Measurements from ENCODE around the gene FBXL5. TPM values are rescaled to one million over a fixed set of nuclear protein-coding genes. Genes with fewer than 3 reads are reported as not detected.

FBXL5 gene
- total RNA-seq, 1 experiment from 2014 or later: 69.6 TPM

DNA sequence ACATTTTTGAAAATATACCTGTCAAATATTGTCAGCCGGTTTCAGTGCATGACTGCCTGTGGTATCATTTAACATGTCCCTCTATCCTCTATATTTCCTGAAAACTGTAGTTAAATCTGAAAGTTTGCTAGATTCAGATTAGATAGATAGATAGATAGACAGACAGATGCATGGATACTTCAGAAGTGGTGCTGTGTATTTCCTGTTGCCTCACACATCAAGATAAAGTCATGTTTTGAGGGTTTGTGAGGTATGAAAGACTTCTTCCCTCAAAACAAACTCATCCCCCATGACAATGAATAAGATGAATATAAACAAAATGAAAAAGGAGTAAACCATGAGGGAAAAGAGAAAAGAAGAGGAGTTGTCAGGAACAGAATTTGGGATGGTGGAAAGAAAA lies 41.7 kb upstream of the FBXL5 start (continued):
- TF ChIP-seq, protein P1, sequence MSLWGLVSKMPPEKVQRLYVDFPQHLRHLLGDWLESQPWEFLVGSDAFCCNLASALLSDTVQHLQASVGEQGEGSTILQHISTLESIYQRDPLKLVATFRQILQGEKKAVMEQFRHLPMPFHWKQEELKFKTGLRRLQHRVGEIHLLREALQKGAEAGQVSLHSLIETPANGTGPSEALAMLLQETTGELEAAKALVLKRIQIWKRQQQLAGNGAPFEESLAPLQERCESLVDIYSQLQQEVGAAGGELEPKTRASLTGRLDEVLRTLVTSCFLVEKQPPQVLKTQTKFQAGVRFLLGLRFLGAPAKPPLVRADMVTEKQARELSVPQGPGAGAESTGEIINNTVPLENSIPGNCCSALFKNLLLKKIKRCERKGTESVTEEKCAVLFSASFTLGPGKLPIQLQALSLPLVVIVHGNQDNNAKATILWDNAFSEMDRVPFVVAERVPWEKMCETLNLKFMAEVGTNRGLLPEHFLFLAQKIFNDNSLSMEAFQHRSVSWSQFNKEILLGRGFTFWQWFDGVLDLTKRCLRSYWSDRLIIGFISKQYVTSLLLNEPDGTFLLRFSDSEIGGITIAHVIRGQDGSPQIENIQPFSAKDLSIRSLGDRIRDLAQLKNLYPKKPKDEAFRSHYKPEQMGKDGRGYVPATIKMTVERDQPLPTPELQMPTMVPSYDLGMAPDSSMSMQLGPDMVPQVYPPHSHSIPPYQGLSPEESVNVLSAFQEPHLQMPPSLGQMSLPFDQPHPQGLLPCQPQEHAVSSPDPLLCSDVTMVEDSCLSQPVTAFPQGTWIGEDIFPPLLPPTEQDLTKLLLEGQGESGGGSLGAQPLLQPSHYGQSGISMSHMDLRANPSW (CRISPR knock-in tag; conservative IDR thresholded peaks at IDR 0.05; ENCODE audit: low read depth): no peak
- TF ChIP-seq EMX1 (CRISPR knock-in tag; IDR thresholded peaks at IDR 0.05): no peak

DNA sequence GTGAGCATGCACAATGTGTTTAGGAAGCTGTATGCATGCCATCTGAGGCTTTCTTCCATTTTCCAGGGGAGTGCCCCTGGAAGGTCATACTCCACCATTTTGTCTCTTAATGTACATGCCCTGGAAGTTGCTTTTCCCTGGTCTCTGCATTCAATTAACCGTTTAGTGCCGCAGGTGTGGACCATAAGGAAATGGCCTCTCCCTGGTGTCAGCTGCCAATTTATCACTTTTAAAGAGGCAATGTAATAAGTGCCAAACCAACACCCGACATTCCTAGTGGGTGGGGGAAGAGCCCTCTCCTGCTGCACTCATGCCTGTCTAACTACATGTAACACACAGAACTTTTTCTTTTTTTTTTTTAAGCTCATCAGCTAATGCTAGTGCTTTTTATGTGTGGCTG lies 40.6 kb upstream of the FBXL5 start:
- H3K27ac Mint-ChIP-seq: no peak overlapping the region
- H3K4me3 Mint-ChIP-seq: no peak overlapping the region
- peaks cover 40% of the 10 kb centered on the region for H3K9me3 Mint-ChIP-seq
- TF ChIP-seq CREB1 (CRISPR knock-in tag; IDR thresholded peaks at IDR 0.05): no peak
- TF ChIP-seq, protein P2, sequence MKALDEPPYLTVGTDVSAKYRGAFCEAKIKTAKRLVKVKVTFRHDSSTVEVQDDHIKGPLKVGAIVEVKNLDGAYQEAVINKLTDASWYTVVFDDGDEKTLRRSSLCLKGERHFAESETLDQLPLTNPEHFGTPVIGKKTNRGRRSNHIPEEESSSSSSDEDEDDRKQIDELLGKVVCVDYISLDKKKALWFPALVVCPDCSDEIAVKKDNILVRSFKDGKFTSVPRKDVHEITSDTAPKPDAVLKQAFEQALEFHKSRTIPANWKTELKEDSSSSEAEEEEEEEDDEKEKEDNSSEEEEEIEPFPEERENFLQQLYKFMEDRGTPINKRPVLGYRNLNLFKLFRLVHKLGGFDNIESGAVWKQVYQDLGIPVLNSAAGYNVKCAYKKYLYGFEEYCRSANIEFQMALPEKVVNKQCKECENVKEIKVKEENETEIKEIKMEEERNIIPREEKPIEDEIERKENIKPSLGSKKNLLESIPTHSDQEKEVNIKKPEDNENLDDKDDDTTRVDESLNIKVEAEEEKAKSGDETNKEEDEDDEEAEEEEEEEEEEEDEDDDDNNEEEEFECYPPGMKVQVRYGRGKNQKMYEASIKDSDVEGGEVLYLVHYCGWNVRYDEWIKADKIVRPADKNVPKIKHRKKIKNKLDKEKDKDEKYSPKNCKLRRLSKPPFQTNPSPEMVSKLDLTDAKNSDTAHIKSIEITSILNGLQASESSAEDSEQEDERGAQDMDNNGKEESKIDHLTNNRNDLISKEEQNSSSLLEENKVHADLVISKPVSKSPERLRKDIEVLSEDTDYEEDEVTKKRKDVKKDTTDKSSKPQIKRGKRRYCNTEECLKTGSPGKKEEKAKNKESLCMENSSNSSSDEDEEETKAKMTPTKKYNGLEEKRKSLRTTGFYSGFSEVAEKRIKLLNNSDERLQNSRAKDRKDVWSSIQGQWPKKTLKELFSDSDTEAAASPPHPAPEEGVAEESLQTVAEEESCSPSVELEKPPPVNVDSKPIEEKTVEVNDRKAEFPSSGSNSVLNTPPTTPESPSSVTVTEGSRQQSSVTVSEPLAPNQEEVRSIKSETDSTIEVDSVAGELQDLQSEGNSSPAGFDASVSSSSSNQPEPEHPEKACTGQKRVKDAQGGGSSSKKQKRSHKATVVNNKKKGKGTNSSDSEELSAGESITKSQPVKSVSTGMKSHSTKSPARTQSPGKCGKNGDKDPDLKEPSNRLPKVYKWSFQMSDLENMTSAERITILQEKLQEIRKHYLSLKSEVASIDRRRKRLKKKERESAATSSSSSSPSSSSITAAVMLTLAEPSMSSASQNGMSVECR (CRISPR knock-in tag; IDR thresholded peaks at IDR 0.05; ENCODE audit: borderline replicate concordance): no peak
- TF ChIP-seq SMAD4 (CRISPR knock-in tag; IDR thresholded peaks at IDR 0.05): no peak
- TF ChIP-seq FOXK1 (CRISPR knock-in tag; IDR thresholded peaks at IDR 0.05): no peak
- TF ChIP-seq EMX1 (CRISPR knock-in tag; IDR thresholded peaks at IDR 0.05): no peak
- TF ChIP-seq, protein P3, sequence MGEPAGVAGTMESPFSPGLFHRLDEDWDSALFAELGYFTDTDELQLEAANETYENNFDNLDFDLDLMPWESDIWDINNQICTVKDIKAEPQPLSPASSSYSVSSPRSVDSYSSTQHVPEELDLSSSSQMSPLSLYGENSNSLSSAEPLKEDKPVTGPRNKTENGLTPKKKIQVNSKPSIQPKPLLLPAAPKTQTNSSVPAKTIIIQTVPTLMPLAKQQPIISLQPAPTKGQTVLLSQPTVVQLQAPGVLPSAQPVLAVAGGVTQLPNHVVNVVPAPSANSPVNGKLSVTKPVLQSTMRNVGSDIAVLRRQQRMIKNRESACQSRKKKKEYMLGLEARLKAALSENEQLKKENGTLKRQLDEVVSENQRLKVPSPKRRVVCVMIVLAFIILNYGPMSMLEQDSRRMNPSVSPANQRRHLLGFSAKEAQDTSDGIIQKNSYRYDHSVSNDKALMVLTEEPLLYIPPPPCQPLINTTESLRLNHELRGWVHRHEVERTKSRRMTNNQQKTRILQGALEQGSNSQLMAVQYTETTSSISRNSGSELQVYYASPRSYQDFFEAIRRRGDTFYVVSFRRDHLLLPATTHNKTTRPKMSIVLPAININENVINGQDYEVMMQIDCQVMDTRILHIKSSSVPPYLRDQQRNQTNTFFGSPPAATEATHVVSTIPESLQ (CRISPR knock-in tag; IDR thresholded peaks at IDR 0.05): no peak
- TF ChIP-seq, protein P4, sequence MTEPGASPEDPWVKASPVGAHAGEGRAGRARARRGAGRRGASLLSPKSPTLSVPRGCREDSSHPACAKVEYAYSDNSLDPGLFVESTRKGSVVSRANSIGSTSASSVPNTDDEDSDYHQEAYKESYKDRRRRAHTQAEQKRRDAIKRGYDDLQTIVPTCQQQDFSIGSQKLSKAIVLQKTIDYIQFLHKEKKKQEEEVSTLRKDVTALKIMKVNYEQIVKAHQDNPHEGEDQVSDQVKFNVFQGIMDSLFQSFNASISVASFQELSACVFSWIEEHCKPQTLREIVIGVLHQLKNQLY (CRISPR knock-in tag; IDR thresholded peaks at IDR 0.05): no peak
- TF ChIP-seq, protein P5, sequence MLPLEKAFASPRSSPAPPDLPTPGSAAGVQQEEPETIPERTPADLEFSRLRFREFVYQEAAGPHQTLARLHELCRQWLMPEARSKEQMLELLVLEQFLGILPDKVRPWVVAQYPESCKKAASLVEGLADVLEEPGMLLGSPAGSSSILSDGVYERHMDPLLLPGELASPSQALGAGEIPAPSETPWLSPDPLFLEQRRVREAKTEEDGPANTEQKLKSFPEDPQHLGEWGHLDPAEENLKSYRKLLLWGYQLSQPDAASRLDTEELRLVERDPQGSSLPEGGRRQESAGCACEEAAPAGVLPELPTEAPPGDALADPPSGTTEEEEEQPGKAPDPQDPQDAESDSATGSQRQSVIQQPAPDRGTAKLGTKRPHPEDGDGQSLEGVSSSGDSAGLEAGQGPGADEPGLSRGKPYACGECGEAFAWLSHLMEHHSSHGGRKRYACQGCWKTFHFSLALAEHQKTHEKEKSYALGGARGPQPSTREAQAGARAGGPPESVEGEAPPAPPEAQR (CRISPR knock-in tag; IDR thresholded peaks at IDR 0.05): no peak
- no peak for TF ChIP-seq FOXP1 (CRISPR knock-in tag; IDR thresholded peaks at IDR 0.05; ENCODE audit: borderline replicate concordance)
- TF ChIP-seq, protein P6, sequence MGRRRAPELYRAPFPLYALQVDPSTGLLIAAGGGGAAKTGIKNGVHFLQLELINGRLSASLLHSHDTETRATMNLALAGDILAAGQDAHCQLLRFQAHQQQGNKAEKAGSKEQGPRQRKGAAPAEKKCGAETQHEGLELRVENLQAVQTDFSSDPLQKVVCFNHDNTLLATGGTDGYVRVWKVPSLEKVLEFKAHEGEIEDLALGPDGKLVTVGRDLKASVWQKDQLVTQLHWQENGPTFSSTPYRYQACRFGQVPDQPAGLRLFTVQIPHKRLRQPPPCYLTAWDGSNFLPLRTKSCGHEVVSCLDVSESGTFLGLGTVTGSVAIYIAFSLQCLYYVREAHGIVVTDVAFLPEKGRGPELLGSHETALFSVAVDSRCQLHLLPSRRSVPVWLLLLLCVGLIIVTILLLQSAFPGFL (CRISPR knock-in tag; IDR thresholded peaks at IDR 0.05; ENCODE audit: borderline replicate concordance): no peak
- no peak for TF ChIP-seq ZNF423 (CRISPR knock-in tag; IDR thresholded peaks at IDR 0.05)
- no peak for TF ChIP-seq RELA (CRISPR knock-in tag; IDR thresholded peaks at IDR 0.05; ENCODE audit: borderline replicate concordance)
- TF ChIP-seq NFE2L1 (CRISPR knock-in tag; IDR thresholded peaks at IDR 0.05): no peak
- TF ChIP-seq, protein P1 (CRISPR knock-in tag; conservative IDR thresholded peaks at IDR 0.05; ENCODE audit: low read depth): no peak
- TF ChIP-seq HMGA2 (CRISPR knock-in tag; IDR thresholded peaks at IDR 0.05): no peak
- TF ChIP-seq, protein P7, sequence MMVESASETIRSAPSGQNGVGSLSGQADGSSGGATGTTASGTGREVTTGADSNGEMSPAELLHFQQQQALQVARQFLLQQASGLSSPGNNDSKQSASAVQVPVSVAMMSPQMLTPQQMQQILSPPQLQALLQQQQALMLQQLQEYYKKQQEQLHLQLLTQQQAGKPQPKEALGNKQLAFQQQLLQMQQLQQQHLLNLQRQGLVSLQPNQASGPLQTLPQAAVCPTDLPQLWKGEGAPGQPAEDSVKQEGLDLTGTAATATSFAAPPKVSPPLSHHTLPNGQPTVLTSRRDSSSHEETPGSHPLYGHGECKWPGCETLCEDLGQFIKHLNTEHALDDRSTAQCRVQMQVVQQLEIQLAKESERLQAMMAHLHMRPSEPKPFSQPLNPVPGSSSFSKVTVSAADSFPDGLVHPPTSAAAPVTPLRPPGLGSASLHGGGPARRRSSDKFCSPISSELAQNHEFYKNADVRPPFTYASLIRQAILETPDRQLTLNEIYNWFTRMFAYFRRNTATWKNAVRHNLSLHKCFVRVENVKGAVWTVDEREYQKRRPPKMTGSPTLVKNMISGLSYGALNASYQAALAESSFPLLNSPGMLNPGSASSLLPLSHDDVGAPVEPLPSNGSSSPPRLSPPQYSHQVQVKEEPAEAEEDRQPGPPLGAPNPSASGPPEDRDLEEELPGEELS (CRISPR knock-in tag; IDR thresholded peaks at IDR 0.05): no peak
- TF ChIP-seq KAT7 (CRISPR knock-in tag; IDR thresholded peaks at IDR 0.05; ENCODE audit: borderline replicate concordance): no peak
- TF ChIP-seq RORB (CRISPR knock-in tag; IDR thresholded peaks at IDR 0.05): no peak

More for the DNA sequence above, 40.6 kb upstream of the FBXL5 start:
- Mint-ChIP-seq H3K27me3 (ENCODE audit: low read depth) (no peaks in the 10 kb centered on the region; the same call in 1 of the 2 replicates), H3K36me3 (peaks cover 12% of the 10 kb centered on the region), H3K4me1 (peaks cover 49% of the 10 kb centered on the region)
- POLR2A ChIA-PET: interaction anchor here (0.7 kb wide), 1 partner anchor 10 kb away, joined by 3 read pairs; no protein-coding TSS in a partner anchor
- CTCF ChIA-PET: interaction anchor here (0.6 to 0.7 kb wide), 2 partner anchors 31 to 52 kb away, joined by 3 to 4 read pairs; no protein-coding TSS in a partner anchor
- ATAC-seq (no peak), DNase-seq (ENCODE audit: low spot score) (no peak)
